Nephron progenitor cell (in vitro differentiated cells): ENCODE results near the gene PRR29.

ENCODE experiments used
- DNase-seq: peaks from one replicate; pipeline ENCODE4 v3.0.0; 2021
- H3K27ac Mint-ChIP-seq: 2 replicates; pipeline ENCODE4 v1.8.0; 2021; ENCODE audit warnings: mild to moderate bottlenecking, moderate library complexity, mixed read lengths
- H3K27me3 Mint-ChIP-seq: 2 replicates; pipeline ENCODE4 v1.8.0; 2021; ENCODE audit warnings: mild to moderate bottlenecking, low read depth, mixed read lengths; ENCODE audit not compliant: poor library complexity
- H3K36me3 Mint-ChIP-seq: 2 replicates; pipeline ENCODE4 v1.8.0; 2021; ENCODE audit warnings: low read depth, mixed read lengths
- H3K4me1 Mint-ChIP-seq: 2 replicates; pipeline ENCODE4 v1.8.0; 2021; ENCODE audit warnings: mixed read lengths
- H3K4me3 Mint-ChIP-seq: 2 replicates; pipeline ENCODE4 v1.8.0; 2021; ENCODE audit warnings: mild to moderate bottlenecking, moderate library complexity, mixed read lengths
- H3K9me3 Mint-ChIP-seq: 2 replicates; pipeline ENCODE4 v1.8.0; 2021; ENCODE audit warnings: mild to moderate bottlenecking, moderate library complexity, mixed read lengths
- TF ChIP-seq, protein P1 (sequence below): fragments of 200-600 bp; sonication (generic); IDR thresholded peaks from 2 replicates; pipeline ENCODE4 v1.5.0; 2021; ENCODE audit warnings: antibody characterized with exemption

Gene PRR29

DNA sequence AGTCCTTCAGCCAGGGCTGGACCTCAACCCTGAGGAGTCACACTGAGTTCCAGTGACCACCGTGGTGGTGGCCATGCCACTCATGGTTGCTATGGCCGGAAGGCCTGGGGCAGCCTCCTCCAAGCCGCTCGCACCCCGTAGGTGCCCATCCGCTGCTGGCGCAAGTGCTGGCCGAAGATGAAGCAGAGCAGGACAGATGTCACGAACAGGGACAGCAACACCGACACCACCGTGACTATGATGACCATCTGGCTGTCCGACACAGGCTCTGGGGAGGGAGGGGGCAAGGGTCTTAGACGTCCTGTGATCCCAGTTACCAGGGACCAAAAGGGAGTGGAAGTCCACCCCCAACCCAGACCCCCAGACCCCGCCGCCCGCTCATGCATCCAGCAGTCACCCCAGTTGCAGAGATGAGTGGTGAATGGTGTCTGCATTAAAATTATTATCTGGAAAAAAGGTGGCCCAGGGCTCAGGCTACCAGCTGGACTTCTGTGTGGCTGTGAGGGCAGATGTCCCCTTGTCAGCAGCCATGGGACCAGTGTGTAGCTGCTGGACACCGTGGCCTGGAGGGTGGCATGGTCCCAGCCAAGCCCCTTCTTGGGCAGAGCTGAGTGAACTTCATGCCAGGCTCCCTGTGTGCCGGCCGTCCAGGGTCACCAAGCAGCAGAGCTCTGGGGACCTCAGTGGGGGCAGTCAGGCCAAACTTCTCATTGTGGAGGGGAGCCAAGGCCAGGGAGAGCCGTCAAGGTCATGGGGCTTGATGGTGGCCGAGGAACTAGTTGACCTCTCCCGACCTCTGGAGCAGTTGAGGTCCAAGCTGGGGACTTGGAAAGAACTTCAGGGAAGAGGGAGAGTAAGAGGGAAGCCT lies 4.7 kb downstream of the PRR29 start:
- Mint-ChIP-seq H3K9me3 (no peaks in the 10 kb centered on the region), H3K4me3 (no peak overlapping the region), H3K36me3 (no peaks in the 10 kb centered on the region), H3K27ac (no peak overlapping the region), H3K27me3 (peaks cover 38% of the 10 kb centered on the region), H3K4me1 (peaks cover 19% of the 10 kb centered on the region)
- TF ChIP-seq, protein P1, sequence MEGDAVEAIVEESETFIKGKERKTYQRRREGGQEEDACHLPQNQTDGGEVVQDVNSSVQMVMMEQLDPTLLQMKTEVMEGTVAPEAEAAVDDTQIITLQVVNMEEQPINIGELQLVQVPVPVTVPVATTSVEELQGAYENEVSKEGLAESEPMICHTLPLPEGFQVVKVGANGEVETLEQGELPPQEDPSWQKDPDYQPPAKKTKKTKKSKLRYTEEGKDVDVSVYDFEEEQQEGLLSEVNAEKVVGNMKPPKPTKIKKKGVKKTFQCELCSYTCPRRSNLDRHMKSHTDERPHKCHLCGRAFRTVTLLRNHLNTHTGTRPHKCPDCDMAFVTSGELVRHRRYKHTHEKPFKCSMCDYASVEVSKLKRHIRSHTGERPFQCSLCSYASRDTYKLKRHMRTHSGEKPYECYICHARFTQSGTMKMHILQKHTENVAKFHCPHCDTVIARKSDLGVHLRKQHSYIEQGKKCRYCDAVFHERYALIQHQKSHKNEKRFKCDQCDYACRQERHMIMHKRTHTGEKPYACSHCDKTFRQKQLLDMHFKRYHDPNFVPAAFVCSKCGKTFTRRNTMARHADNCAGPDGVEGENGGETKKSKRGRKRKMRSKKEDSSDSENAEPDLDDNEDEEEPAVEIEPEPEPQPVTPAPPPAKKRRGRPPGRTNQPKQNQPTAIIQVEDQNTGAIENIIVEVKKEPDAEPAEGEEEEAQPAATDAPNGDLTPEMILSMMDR: no peak
- no peak for DNase-seq

DNA sequence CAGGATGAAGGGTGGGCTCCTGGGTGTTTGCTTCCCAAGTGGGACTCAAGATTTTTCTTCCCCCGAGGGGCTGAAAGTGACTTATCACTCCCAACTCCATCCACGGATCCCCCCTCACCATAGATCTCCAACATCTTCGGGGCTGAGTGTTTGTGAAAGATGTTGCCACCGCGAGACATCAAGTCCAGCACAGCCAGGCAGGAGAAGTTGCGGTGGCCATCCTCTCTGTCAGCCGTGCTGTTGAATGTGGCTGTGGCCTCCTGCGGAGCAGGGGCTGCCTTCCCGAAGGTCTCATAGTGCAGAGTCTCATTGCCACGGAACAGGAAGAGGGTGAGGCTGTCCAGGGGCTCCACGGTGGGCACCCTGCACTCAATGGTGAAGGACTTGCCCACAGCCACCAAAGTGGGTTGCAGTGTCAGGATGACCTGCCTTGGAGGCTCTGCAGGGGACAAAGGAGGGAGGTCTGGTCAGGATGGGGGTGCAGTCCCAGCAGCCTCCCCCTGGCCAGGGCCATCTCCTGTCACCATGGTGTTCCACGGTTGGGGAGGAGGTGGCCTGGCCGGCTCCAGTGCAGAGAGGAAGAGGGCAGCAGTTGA lies 5.5 kb downstream of the PRR29 start:
- H3K27ac Mint-ChIP-seq: no peak overlapping the region
- no peaks in the 10 kb centered on the region for H3K9me3 Mint-ChIP-seq
- TF ChIP-seq, protein P1: no peak
- DNase-seq: no peak
- H3K36me3 Mint-ChIP-seq: no peaks in the 10 kb centered on the region
- peaks cover 22% of the 10 kb centered on the region for H3K4me1 Mint-ChIP-seq
- H3K27me3 Mint-ChIP-seq: peaks cover 34% of the 10 kb centered on the region
- no peak overlapping the region for H3K4me3 Mint-ChIP-seq

DNA sequence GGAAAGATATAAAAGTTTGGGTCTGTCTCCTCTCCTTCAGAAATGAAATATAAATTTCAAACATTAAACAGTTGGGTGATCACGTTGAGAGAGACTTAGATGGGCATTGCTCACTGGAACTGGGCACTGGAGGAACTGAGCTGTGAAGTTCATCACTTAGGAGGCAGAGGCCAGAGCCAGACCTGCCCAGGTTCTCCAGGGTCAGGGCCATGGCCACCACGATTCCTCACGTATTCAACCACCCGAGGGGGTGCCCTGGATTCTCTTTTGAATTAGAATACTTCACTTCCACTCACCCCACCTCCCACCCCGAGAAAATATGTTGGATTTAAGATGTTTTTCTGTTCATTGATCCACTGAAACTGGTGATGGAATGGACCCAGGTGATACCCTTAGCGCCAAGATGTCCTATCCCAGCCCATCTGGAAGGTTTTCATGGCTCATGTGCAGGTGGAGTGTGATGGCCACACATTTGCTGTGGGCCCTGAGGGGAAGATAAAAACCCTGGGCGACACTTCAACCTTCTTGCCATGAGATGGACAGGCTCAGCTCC lies 6.1 kb downstream of the PRR29 start:
- DNase-seq: no peak
- peaks cover 30% of the 10 kb centered on the region for H3K27me3 Mint-ChIP-seq
- H3K4me3 Mint-ChIP-seq: no peak overlapping the region
- H3K27ac Mint-ChIP-seq: no peak overlapping the region
- H3K36me3 Mint-ChIP-seq: no peaks in the 10 kb centered on the region
- TF ChIP-seq, protein P1: no peak
- peaks cover 27% of the 10 kb centered on the region for H3K4me1 Mint-ChIP-seq
- H3K9me3 Mint-ChIP-seq: no peaks in the 10 kb centered on the region

DNA sequence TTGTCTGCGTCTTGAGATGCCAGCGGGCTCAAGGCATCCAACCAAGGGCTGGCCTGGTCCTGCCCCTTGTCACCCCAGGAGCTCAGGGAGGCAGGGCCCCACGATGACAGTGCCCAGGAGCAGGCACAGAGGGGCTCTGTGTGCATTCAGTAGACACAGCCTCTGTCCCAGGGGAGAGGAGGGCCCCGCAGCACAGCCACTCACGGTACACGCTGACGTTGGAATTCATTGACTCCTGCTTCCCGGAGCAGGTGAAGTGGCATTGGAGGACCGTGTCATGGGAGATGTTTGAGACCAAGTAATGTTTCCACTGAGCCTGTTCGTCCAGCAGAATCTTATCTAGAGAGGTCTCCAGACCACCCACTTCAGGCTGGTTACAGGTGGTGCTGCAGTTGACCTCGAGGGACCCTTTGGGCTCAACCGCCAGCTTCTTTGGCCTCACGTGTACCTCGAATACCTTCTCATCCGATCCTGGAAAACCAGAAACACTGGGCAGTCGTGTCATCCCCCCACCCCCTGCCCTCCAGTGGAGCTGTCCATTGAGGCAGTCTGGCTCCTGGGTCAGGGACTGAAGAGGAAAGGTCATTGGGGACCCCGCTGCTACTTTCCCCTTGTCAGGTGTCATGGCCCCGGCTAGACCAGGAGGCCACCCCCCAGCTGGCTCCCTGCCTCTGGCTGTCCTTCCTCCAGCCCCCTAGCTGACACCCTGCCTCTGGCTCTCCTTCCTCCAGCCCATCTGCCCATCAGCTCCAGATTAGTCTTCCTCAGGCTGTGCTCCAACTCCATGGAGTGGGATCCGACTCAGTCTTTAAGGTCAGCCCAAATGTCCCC lies 7.0 kb downstream of the PRR29 start:
- Mint-ChIP-seq H3K9me3 (peaks cover 5% of the 10 kb centered on the region), H3K27ac (no peak overlapping the region), H3K27me3 (peaks cover 23% of the 10 kb centered on the region), H3K4me1 (peaks cover 29% of the 10 kb centered on the region), H3K36me3 (no peaks in the 10 kb centered on the region), H3K4me3 (no peak overlapping the region)
- TF ChIP-seq, protein P1: no peak
- DNase-seq: no peak

DNA sequence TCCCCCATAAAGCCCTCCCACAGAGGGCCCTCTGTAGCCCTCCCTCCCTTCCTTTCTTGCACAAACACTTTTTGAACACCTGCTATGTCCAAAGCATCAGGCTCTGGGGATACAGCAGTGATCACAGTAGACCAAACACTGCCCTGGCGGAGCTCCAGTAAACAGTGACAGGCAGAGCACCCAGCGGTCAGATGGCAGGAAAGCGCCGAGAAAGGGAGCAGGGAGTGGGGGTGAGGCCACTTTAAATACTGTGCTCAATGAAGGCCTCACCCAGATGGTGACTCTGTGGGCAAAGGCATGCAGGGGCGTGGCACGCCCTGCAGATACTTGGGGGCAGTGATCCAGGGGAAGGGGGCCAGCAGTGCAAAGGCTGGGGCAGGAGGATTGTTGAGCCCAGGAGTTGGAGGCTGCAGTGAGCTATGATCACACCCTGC lies 7.6 kb downstream of the PRR29 start:
- Mint-ChIP-seq H3K27ac (no peak overlapping the region), H3K27me3 (peaks cover 21% of the 10 kb centered on the region), H3K4me3 (no peak overlapping the region), H3K4me1 (peaks cover 29% of the 10 kb centered on the region), H3K36me3 (no peaks in the 10 kb centered on the region), H3K9me3 (peaks cover 7% of the 10 kb centered on the region)
- no peak for DNase-seq
- TF ChIP-seq, protein P1: no peak
